Measurements from ENCODE around the gene CSPG5.

Gene CSPG5

GRCh38 chr3:47541583-47542108, 37.0 kb downstream of the CSPG5 start:
- FAIRE-seq, result no peak
- no peak for TF ChIP-seq CTCF (IDR thresholded peaks at IDR 0.05; ENCODE audit: insufficient read depth, missing control alignments)
- DNase-seq (ENCODE audit: insufficient read length, low spot score), result no peak

- no peak for TF ChIP-seq CTCF (IDR thresholded peaks at IDR 0.05; ENCODE audit: insufficient read depth, missing control alignments)
- FAIRE-seq (no peak), DNase-seq (ENCODE audit: insufficient read length, low spot score) (no peak)
Measured at GRCh38 chr3:47540281-47540680, 38.4 kb downstream of the CSPG5 start.

- no peak for DNase-seq (ENCODE audit: insufficient read length, low spot score)
- no peak for FAIRE-seq
- no peak for TF ChIP-seq CTCF (IDR thresholded peaks at IDR 0.05; ENCODE audit: insufficient read depth, missing control alignments)
Measured at GRCh38 chr3:47536967-47537366, 41.7 kb downstream of the CSPG5 start.

- FAIRE-seq (peak; percentile 53), DNase-seq (ENCODE audit: insufficient read length, low spot score) (peak; percentile 83)
- no peak for TF ChIP-seq CTCF (IDR thresholded peaks at IDR 0.05; ENCODE audit: insufficient read depth, missing control alignments)
Measured at GRCh38 chr3:47536221-47536891, 42.3 kb downstream of the CSPG5 start.

GRCh38 chr3:47533996-47534454, 44.6 kb downstream of the CSPG5 start:
- FAIRE-seq, result no peak
- DNase-seq (ENCODE audit: insufficient read length, low spot score), result no peak
- no peak for TF ChIP-seq CTCF (IDR thresholded peaks at IDR 0.05; ENCODE audit: insufficient read depth, missing control alignments)

GRCh38 chr3:47533481-47533880, 45.2 kb downstream of the CSPG5 start:
- DNase-seq (ENCODE audit: insufficient read length, low spot score), result no peak
- no peak for FAIRE-seq
- TF ChIP-seq CTCF (IDR thresholded peaks at IDR 0.05; ENCODE audit: insufficient read depth, missing control alignments), result no peak
